NCI-H1048 (cell line): ENCODE results near the gene APBA1.
A peak's percentile ranks its signal among the peaks of the same experiment; 100 is the strongest.

Experiments used
- DNase-seq: peaks from one replicate; lab custom pipeline; 2025; lab: John Stamatoyannopoulos, UW

The APBA1 gene

GRCh38 chr9:69671879-69672595 lies at the start of gene APBA1:
Gene APBA1 (minus strand): TSS chr9:69672371.
- peak; percentile 67 for DNase-seq

GRCh38 chr9:69719983-69720382 lies 47.8 kb upstream of the APBA1 start:
- no peak for DNase-seq

- DNase-seq, result no peak
These were observed 47.2 kb upstream of the APBA1 start for GRCh38 chr9:69719367-69719766.

GRCh38 chr9:69718218-69718617 lies 46.0 kb upstream of the APBA1 start:
- no peak for DNase-seq

GRCh38 chr9:69715825-69716224 lies 43.7 kb upstream of the APBA1 start:
- DNase-seq, result no peak

- no peak for DNase-seq
These were observed 42.9 kb upstream of the APBA1 start for GRCh38 chr9:69715096-69715495.

- DNase-seq, result no peak
These were observed 25.3 kb upstream of the APBA1 start for GRCh38 chr9:69697475-69697874.

GRCh38 chr9:69696802-69697201 lies 24.6 kb upstream of the APBA1 start:
- DNase-seq, result no peak

- no peak for DNase-seq
These were observed 17.9 kb upstream of the APBA1 start for GRCh38 chr9:69689991-69690538.

- DNase-seq, result no peak
These were observed 11.8 kb upstream of the APBA1 start for GRCh38 chr9:69683927-69684326.

GRCh38 chr9:69678843-69679538 lies 6.8 kb upstream of the APBA1 start:
- no peak for DNase-seq

GRCh38 chr9:69677931-69678330 lies 5.8 kb upstream of the APBA1 start:
- no peak for DNase-seq

- DNase-seq, result no peak
These were observed 3.4 kb upstream of the APBA1 start for GRCh38 chr9:69675563-69675962.

- no peak for DNase-seq
These were observed 2.7 kb upstream of the APBA1 start for GRCh38 chr9:69674716-69675438.

GRCh38 chr9:69674112-69674685 lies 2.0 kb upstream of the APBA1 start:
- no peak for DNase-seq

GRCh38 chr9:69673311-69673640 lies 1.1 kb upstream of the APBA1 start:
- no peak for DNase-seq

GRCh38 chr9:69672596-69673310 lies 582 bp upstream of the APBA1 start:
- DNase-seq, result peak; percentile 56

GRCh38 chr9:69671311-69671878 lies 776 bp downstream of the APBA1 start:
- no peak for DNase-seq

- no peak for DNase-seq
These were observed 4.9 kb downstream of the APBA1 start for GRCh38 chr9:69667306-69667705.

GRCh38 chr9:69660304-69660703 lies 11.9 kb downstream of the APBA1 start:
- DNase-seq, result no peak

- DNase-seq, result no peak
These were observed 13.0 kb downstream of the APBA1 start for GRCh38 chr9:69658987-69659675.
